ENCODE measurements around the gene DSE. TPM values are rescaled to one million over a fixed set of nuclear protein-coding genes. Genes with fewer than 3 reads are reported as not detected.

DSE gene
- total RNA-seq, 1 donor from 2014 or later, result 2.7 TPM

DNA sequence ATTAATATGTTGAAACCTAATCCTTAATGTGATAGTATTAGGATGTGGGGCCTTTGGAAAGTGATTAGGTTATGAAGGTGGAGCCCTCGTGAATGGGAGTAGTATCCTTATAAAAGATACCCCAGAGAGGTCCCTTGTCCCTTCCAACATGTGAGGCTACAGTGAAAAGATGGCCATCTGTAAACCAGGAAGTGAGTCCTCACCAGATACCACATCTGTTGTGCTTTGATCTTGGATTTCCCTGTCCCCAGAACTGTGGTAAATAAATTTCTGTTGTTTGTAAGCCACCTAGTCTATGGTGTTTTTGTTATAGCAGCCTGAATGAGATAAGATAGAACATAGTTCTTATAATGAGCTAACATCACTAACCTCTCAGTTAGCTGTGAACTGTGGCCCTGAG is 73.8 kb downstream of the DSE start:
- intact Hi-C loops (cut with micrococcal nuclease), result loop anchor here (1.0 to 5.0 kb wide), 3 partner anchors 33 to 157 kb away; no protein-coding TSS in a partner anchor
- Mint-ChIP-seq H3K4me3 (no peak overlapping the region), H3K4me1 (peaks cover 19% of the 10 kb centered on the region), H3K27me3 (peaks cover 24% of the 10 kb centered on the region), H3K36me3 (ENCODE audit: low read depth) (no peaks in the 10 kb centered on the region), H3K27ac (no peak overlapping the region), H3K9me3 (no peaks in the 10 kb centered on the region)
- no peak for DNase-seq

- H3K4me3 Mint-ChIP-seq, result no peak overlapping the region
- intact Hi-C loops (cut with micrococcal nuclease), result no loop called here
Measured at GRCh38 chr6:116445102-116445501, 74.4 kb downstream of the DSE start.

DNA sequence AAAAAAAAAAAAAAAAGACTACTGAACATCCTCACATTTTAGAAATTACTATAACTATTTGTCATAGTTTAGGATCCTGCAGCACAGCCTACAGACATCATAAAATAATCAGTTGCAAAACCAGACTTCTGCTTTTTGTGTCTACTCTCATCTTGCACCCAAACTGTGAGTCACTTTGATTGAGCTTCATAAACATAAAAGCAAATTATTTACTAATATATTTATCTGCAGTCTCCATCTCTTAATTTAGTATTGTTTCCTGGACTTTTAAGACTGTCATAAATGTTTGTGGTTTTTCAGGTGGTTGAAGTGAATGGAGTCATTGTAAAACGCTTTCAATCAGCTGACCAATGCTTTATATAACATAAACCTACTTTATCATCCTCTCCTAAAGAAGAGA is 75.7 kb downstream of the DSE start:
- peaks cover 14% of the 10 kb centered on the region for H3K27me3 Mint-ChIP-seq

More at GRCh38 chr6:116445102-116445501, 74.4 kb downstream of the DSE start:
- Mint-ChIP-seq H3K27me3 (peaks cover 21% of the 10 kb centered on the region), H3K27ac (no peak overlapping the region), H3K4me1 (peaks cover 24% of the 10 kb centered on the region), H3K9me3 (no peaks in the 10 kb centered on the region), H3K36me3 (ENCODE audit: low read depth) (no peaks in the 10 kb centered on the region)
- no peak for DNase-seq

DNA sequence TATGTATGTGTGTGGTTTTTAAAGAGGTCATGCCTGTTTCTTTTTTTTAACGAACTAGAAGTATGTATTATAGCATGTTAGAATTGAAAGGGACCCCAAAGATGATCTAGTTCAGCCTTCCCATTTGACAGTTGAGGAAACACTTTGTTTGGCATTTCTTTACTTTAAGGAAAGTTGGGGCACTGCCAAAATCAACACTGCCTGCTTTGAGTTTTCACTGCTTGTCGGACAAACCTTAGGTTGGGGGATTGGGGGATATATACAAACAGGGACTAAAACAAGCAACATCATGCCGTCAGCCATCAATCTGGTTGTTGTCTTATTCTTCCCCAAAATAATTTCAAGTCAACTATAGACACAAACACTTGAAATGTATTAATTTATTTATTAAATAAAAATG is 76.3 kb downstream of the DSE start:
- no peak for DNase-seq
- Mint-ChIP-seq H3K27me3 (peaks cover 7% of the 10 kb centered on the region), H3K9me3 (no peaks in the 10 kb centered on the region), H3K27ac (no peak overlapping the region), H3K4me1 (peaks cover 36% of the 10 kb centered on the region), H3K36me3 (ENCODE audit: low read depth) (no peaks in the 10 kb centered on the region), H3K4me3 (no peak overlapping the region)
- intact Hi-C loops (cut with micrococcal nuclease), result loop anchor here (2.0 kb wide), 1 partner anchor 16 kb away; no protein-coding TSS in a partner anchor

More for the DNA sequence above, 75.7 kb downstream of the DSE start:
- Mint-ChIP-seq H3K9me3 (no peaks in the 10 kb centered on the region), H3K27ac (no peak overlapping the region), H3K4me1 (peaks cover 34% of the 10 kb centered on the region), H3K36me3 (ENCODE audit: low read depth) (no peaks in the 10 kb centered on the region), H3K4me3 (no peak overlapping the region)
- intact Hi-C loops (cut with micrococcal nuclease), result loop anchor here (2.0 kb wide), 1 partner anchor 16 kb away; no protein-coding TSS in a partner anchor
- DNase-seq, result no peak

DNA sequence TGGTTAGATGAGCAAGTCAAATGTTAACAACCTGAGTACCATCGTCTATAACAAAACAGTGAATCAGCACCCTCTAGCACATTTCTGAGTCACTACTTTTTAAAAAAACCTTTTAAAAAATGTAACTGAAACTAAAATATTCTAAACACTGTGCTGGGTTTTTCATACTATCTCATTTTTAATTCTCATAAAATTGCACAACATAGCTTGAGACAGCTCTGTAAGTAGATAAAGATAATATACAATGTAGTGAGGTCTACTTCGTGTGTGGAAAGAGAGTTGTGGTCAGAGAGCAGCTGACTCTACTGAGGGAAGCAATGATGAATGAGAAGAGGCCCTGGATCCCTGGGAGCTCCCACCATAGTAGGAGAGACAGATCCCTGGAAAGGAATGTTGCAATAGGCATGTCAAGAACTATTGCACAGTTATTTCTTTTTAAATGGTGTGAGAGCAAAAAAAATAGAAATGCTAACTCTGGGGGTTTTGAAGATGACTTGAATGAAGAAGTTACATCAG is 76.8 kb downstream of the DSE start:
- H3K36me3 Mint-ChIP-seq (ENCODE audit: low read depth), result no peaks in the 10 kb centered on the region
- no peak overlapping the region for H3K27ac Mint-ChIP-seq
- peaks cover 36% of the 10 kb centered on the region for H3K4me1 Mint-ChIP-seq
- no peak for DNase-seq
- peaks cover 2% of the 10 kb centered on the region for H3K27me3 Mint-ChIP-seq
- no peak overlapping the region for H3K4me3 Mint-ChIP-seq
- intact Hi-C loops (cut with micrococcal nuclease), result loop anchor here (2.0 kb wide), 1 partner anchor 15 kb away; no protein-coding TSS in a partner anchor
- no peaks in the 10 kb centered on the region for H3K9me3 Mint-ChIP-seq

DNA sequence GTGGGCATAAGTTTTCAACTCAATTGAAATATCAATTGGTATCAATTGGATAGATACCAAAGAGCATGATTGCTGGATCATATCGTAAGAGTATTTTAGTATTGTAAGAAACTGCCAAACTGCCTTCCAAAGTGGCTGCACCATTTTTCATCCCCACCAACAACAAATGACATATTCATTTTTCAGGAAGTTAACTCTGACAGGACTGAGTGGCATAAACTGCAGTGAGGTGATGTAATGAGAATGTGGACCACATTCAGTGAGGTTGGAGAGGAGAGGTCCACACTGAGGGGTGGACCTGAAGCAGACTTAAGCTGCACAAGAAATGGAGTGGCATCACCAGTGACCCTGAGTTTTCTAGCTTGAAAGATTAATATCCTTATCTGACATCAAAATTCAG is 78.8 kb downstream of the DSE start:
- DNase-seq, result no peak
- peaks cover 7% of the 10 kb centered on the region for H3K36me3 Mint-ChIP-seq (ENCODE audit: low read depth)
- H3K27ac Mint-ChIP-seq, result no peak overlapping the region
- no peak overlapping the region for H3K4me3 Mint-ChIP-seq
- peaks cover 34% of the 10 kb centered on the region for H3K4me1 Mint-ChIP-seq
- H3K27me3 Mint-ChIP-seq, result peaks cover 9% of the 10 kb centered on the region
- no peaks in the 10 kb centered on the region for H3K9me3 Mint-ChIP-seq
- intact Hi-C loops (cut with micrococcal nuclease), result no loop called here

GRCh38 chr6:116450185-116450710 is 79.5 kb downstream of the DSE start:
- no peak overlapping the region for H3K27ac Mint-ChIP-seq
- intact Hi-C loops (cut with micrococcal nuclease), result no loop called here

GRCh38 chr6:116450769-116451740 is 80.3 kb downstream of the DSE start:
- Mint-ChIP-seq H3K4me3 (peak overlapping the region; percentile 7), H3K36me3 (ENCODE audit: low read depth) (peaks cover 7% of the 10 kb centered on the region), H3K9me3 (peaks cover 5% of the 10 kb centered on the region), H3K27ac (no peak overlapping the region), H3K27me3 (peaks cover 9% of the 10 kb centered on the region), H3K4me1 (peaks cover 27% of the 10 kb centered on the region)
- peak; percentile 63 for DNase-seq
- intact Hi-C loops (cut with micrococcal nuclease), result no loop called here

More at GRCh38 chr6:116450185-116450710, 79.5 kb downstream of the DSE start:
- no peak for DNase-seq
- Mint-ChIP-seq H3K4me1 (peaks cover 27% of the 10 kb centered on the region), H3K9me3 (peaks cover 1% of the 10 kb centered on the region), H3K36me3 (ENCODE audit: low read depth) (peaks cover 7% of the 10 kb centered on the region), H3K4me3 (peak overlapping the region; percentile 4), H3K27me3 (peaks cover 9% of the 10 kb centered on the region)

DNA sequence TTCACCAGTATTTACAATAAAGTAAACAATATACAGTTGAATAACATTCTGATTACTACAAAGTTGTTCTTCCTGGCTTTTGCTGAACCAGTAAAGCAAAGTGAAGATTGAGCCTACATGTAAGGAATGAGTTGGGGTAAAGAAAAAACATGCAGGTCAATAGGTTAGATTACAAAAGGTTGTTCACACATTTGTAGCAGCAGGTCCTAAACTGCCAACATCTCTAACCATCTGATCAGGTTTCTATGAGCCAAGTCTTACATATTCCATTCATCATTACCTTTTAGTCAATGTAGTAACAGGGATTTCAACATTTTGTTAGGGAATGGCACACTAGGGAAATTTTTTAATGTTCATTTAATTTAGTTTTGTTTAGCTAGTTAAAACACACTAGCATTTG is 81.2 kb downstream of the DSE start:
- H3K4me1 Mint-ChIP-seq, result peaks cover 36% of the 10 kb centered on the region
- DNase-seq, result no peak
- H3K27ac Mint-ChIP-seq, result no peak overlapping the region
- H3K36me3 Mint-ChIP-seq (ENCODE audit: low read depth), result peaks cover 7% of the 10 kb centered on the region
- intact Hi-C loops (cut with micrococcal nuclease), result no loop called here
- peaks cover 9% of the 10 kb centered on the region for H3K27me3 Mint-ChIP-seq
- peaks cover 5% of the 10 kb centered on the region for H3K9me3 Mint-ChIP-seq
- no peak overlapping the region for H3K4me3 Mint-ChIP-seq

GRCh38 chr6:116452531-116452930 is 81.8 kb downstream of the DSE start:
- Mint-ChIP-seq H3K27ac (no peak overlapping the region), H3K4me1 (peaks cover 41% of the 10 kb centered on the region), H3K4me3 (no peak overlapping the region), H3K36me3 (ENCODE audit: low read depth) (peaks cover 7% of the 10 kb centered on the region), H3K27me3 (peaks cover 9% of the 10 kb centered on the region), H3K9me3 (peaks cover 5% of the 10 kb centered on the region)
- intact Hi-C loops (cut with micrococcal nuclease), result no loop called here
- DNase-seq, result no peak

DNA sequence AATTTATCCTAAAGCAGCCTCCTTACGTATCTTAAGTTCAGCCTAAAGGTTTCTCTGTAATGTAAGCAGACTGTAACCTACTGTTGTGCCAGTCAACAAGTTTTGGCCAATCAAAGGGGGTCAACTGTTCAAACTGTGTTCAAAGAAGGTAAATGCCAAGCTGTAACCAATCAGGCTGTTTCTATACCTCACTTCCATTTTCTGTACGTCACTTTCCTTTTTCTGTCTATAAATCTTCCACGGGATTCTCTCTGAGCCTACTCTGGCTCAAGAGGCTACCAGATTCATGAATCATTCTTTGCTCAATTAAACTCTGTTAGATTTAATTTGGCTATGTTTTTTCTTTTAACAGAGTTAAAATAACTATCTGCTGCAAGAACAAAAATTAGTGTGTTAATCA is 85.4 kb downstream of the DSE start:
- intact Hi-C loops (cut with micrococcal nuclease), result no loop called here
- Mint-ChIP-seq H3K27me3 (peaks cover 9% of the 10 kb centered on the region), H3K4me1 (peaks cover 55% of the 10 kb centered on the region), H3K4me3 (no peak overlapping the region), H3K27ac (no peak overlapping the region), H3K36me3 (ENCODE audit: low read depth) (peaks cover 7% of the 10 kb centered on the region), H3K9me3 (peaks cover 5% of the 10 kb centered on the region)
- DNase-seq, result no peak

DNA sequence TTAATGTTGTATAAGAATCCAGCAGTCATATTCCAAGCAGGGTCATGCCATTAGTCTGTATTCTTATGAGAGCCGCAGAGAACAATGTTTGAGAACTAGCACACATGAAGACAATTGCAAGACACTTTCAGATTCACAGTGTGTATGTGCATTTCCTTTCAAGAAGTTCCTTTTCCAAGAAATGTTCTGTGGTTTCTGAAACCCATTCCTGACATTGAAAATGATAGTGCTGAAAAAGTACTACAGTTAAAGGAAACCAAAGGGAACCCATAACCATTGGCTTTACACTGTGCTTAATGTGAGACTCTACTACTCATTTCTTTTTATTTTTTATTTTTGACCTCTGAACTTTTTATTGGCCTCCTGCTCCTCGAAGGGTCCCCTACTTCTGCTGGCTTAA is 86.2 kb downstream of the DSE start:
- Mint-ChIP-seq H3K27ac (no peak overlapping the region), H3K36me3 (ENCODE audit: low read depth) (peaks cover 10% of the 10 kb centered on the region), H3K27me3 (peaks cover 9% of the 10 kb centered on the region), H3K4me1 (peaks cover 57% of the 10 kb centered on the region), H3K9me3 (peaks cover 5% of the 10 kb centered on the region), H3K4me3 (peak overlapping the region; percentile 40)
- intact Hi-C loops (cut with micrococcal nuclease), result no loop called here
- peak; percentile 62 for DNase-seq

- Mint-ChIP-seq H3K27ac (no peak overlapping the region), H3K36me3 (ENCODE audit: low read depth) (peaks cover 8% of the 10 kb centered on the region), H3K4me1 (peaks cover 62% of the 10 kb centered on the region), H3K4me3 (no peak overlapping the region), H3K9me3 (peaks cover 5% of the 10 kb centered on the region), H3K27me3 (peaks cover 6% of the 10 kb centered on the region)
- intact Hi-C loops (cut with micrococcal nuclease), result no loop called here
- DNase-seq, result no peak
Measured at GRCh38 chr6:116458264-116458663, 87.5 kb downstream of the DSE start.

- H3K4me1 Mint-ChIP-seq, result peaks cover 75% of the 10 kb centered on the region
- H3K27me3 Mint-ChIP-seq, result no peaks in the 10 kb centered on the region
- intact Hi-C loops (cut with micrococcal nuclease), result loop anchor here (5.0 kb wide), 3 partner anchors 112 to 207 kb away; partner anchors contain the start of genes RWDD1 and ZUP1
- no peak overlapping the region for H3K27ac Mint-ChIP-seq
- no peak overlapping the region for H3K4me3 Mint-ChIP-seq
- DNase-seq, result no peak
- H3K36me3 Mint-ChIP-seq (ENCODE audit: low read depth), result peaks cover 14% of the 10 kb centered on the region
- peaks cover 5% of the 10 kb centered on the region for H3K9me3 Mint-ChIP-seq
Measured at GRCh38 chr6:116459927-116460326, 89.2 kb downstream of the DSE start.
